Neural progenitor cell (in vitro differentiated cells): ENCODE data around the gene MPO. TPM values are rescaled to one million over a fixed set of nuclear protein-coding genes. Genes with fewer than 3 reads are reported as not detected.

ENCODE experiments used
- DNase-seq: peaks from one replicate; pipeline ENCODE4 v3.0.0-alpha.2; 2016; ENCODE audit warnings: low spot score
- H2AFZ ChIP-seq: fragments of 200-600 bp; sonication (generic); replicated peaks from 2 replicates; pipeline ENCODE4 v1.6.1; 2016; ENCODE audit warnings: antibody characterized with exemption
- H3F3A ChIP-seq: fragments of 200-600 bp; sonication (generic); 2 replicates; pipeline ENCODE4 v1.6.1; 2016; ENCODE audit warnings: antibody characterized with exemption, low read depth
- H3K27ac ChIP-seq: fragments of 200-600 bp; sonication (generic); 2 replicates; pipeline ENCODE4 v1.5.1; 2016; ENCODE audit warnings: mild to moderate bottlenecking
- H3K27me3 ChIP-seq: fragments of 200-600 bp; sonication (generic); 2 replicates; pipeline ENCODE4 v1.6.1; 2016; ENCODE audit warnings: mild to moderate bottlenecking, moderate library complexity
- H3K36me3 ChIP-seq: fragments of 200-600 bp; sonication (generic); 2 replicates; pipeline ENCODE4 v1.5.1; 2016
- H3K4me1 ChIP-seq: fragments of 200-600 bp; sonication (generic); 2 replicates; pipeline ENCODE4 v1.6.1; 2016; ENCODE audit warnings: mixed run types
- H3K4me2 ChIP-seq: fragments of 200-600 bp; sonication (generic); 2 replicates; pipeline ENCODE4 v1.6.1; 2016
- H3K4me3 ChIP-seq: fragments of 200-600 bp; sonication (generic); 2 replicates; pipeline ENCODE4 v1.5.1; 2016
- H3K79me2 ChIP-seq: fragments of 200-600 bp; sonication (generic); 2 replicates; pipeline ENCODE4 v1.6.1; 2016; ENCODE audit warnings: low read depth
- H3K9ac ChIP-seq: fragments of 200-600 bp; sonication (generic); 2 replicates; pipeline ENCODE4 v1.6.1; 2016
- H3K9me3 ChIP-seq: fragments of 200-600 bp; sonication (generic); 2 replicates; pipeline ENCODE4 v1.5.1; 2016; ENCODE audit warnings: low read depth
- H4K20me1 ChIP-seq: fragments of 200-600 bp; sonication (generic); 2 replicates; pipeline ENCODE4 v1.6.1; 2016; ENCODE audit warnings: low read depth
- H3K27ac Mint-ChIP-seq: 3 replicates; pipeline ENCODE4 v1.8.0; 2021; ENCODE audit warnings: mixed read lengths
- H3K27me3 Mint-ChIP-seq: 2 replicates; pipeline ENCODE4 v1.8.0; 2022; ENCODE audit warnings: low read depth, mild to moderate bottlenecking, inconsistent platforms, moderate library complexity, mixed read lengths; ENCODE audit not compliant: insufficient read depth
- H3K36me3 Mint-ChIP-seq: 3 replicates; pipeline ENCODE4 v1.8.0; 2021; ENCODE audit warnings: mixed read lengths
- H3K4me1 Mint-ChIP-seq: 3 replicates; pipeline ENCODE4 v1.8.0; 2021; ENCODE audit warnings: mixed read lengths
- H3K4me3 Mint-ChIP-seq: 3 replicates; pipeline ENCODE4 v1.8.0; 2021; ENCODE audit warnings: mild to moderate bottlenecking, moderate library complexity, mixed read lengths
- H3K9me3 Mint-ChIP-seq: 3 replicates; pipeline ENCODE4 v1.8.0; 2020; ENCODE audit warnings: mixed read lengths
- CTCF ChIP-seq: fragments of 200-600 bp; sonication (generic); IDR thresholded peaks from 2 replicates; pipeline ENCODE4 v1.5.1; 2017; ENCODE audit warnings: antibody characterized with exemption, mild to moderate bottlenecking
- EZH2 ChIP-seq: fragments of 200-600 bp; sonication (generic); IDR thresholded peaks from 2 replicates; pipeline ENCODE4 v1.6.1; 2017; ENCODE audit warnings: antibody characterized with exemption, mild to moderate bottlenecking, moderate library complexity
- EZH2phosphoT487 ChIP-seq: fragments of 200-600 bp; sonication (generic); IDR thresholded peaks from 2 replicates; pipeline ENCODE4 v1.6.1; 2017; ENCODE audit warnings: antibody characterized with exemption
- total RNA-seq: library from RNA; depleted of rRNA; stranded (reverse); fragments of >200 nt; gene quantifications from 2 replicates; pipeline ENCODE4 v1.2.3, GENCODE V29; 2015; ENCODE audit warnings: low replicate concordance

MPO gene
- total RNA-seq, 1 donor from 2014 or later = not detected

- Histone ChIP-seq H3K4me1 (no peaks in the 10 kb centered on the region), H3K9me3 (no peaks in the 10 kb centered on the region), H3K27me3 (no peaks in the 10 kb centered on the region), H4K20me1 (no peaks in the 10 kb centered on the region), H3K9ac (no peak overlapping the region), H3K36me3 (no peaks in the 10 kb centered on the region), H3K79me2 (no peaks in the 10 kb centered on the region), H3F3A (no peaks in the 10 kb centered on the region), H3K4me3 (no peak overlapping the region), H3K27ac (no peak overlapping the region), H2AFZ (no peak overlapping the region), H3K4me2 (no peak overlapping the region)
- TF ChIP-seq EZH2phosphoT487 (no peak), CTCF (no peak), EZH2 (no peak)
- H3K36me3 Mint-ChIP-seq = no peaks in the 10 kb centered on the region
- H3K4me3 Mint-ChIP-seq = no peak overlapping the region
- H3K27ac Mint-ChIP-seq = no peak overlapping the region
- peaks cover 6% of the 10 kb centered on the region for H3K27me3 Mint-ChIP-seq
- DNase-seq = no peak
- H3K4me1 Mint-ChIP-seq = no peaks in the 10 kb centered on the region
- H3K9me3 Mint-ChIP-seq = peaks cover 2% of the 10 kb centered on the region
Observed at GRCh38 chr17:58271216-58271931, 9.4 kb downstream of the MPO start.

GRCh38 chr17:58270476-58271215, 10.1 kb downstream of the MPO start:
- Histone ChIP-seq H3F3A (no peaks in the 10 kb centered on the region), H3K27me3 (no peaks in the 10 kb centered on the region), H3K79me2 (no peaks in the 10 kb centered on the region), H3K27ac (no peak overlapping the region), H3K36me3 (no peaks in the 10 kb centered on the region), H3K4me1 (no peaks in the 10 kb centered on the region), H4K20me1 (no peaks in the 10 kb centered on the region), H3K4me2 (no peak overlapping the region), H3K9me3 (no peaks in the 10 kb centered on the region), H3K4me3 (no peak overlapping the region), H3K9ac (no peak overlapping the region), H2AFZ (no peak overlapping the region)
- DNase-seq = no peak
- TF ChIP-seq EZH2phosphoT487 = no peak
- TF ChIP-seq CTCF = peak; percentile 32
- Mint-ChIP-seq H3K4me3 (no peak overlapping the region), H3K27ac (peak overlapping the region; percentile 13), H3K9me3 (peaks cover 2% of the 10 kb centered on the region), H3K4me1 (no peaks in the 10 kb centered on the region), H3K27me3 (peaks cover 6% of the 10 kb centered on the region), H3K36me3 (no peaks in the 10 kb centered on the region)

GRCh38 chr17:58269557-58270291, 11.0 kb downstream of the MPO start:
- Histone ChIP-seq H3K27me3 (peaks cover 7% of the 10 kb centered on the region), H3K4me2 (no peak overlapping the region), H3F3A (no peaks in the 10 kb centered on the region), H4K20me1 (no peaks in the 10 kb centered on the region), H3K9me3 (no peaks in the 10 kb centered on the region), H3K4me3 (no peak overlapping the region), H3K36me3 (no peaks in the 10 kb centered on the region), H3K27ac (no peak overlapping the region), H3K4me1 (no peaks in the 10 kb centered on the region), H3K9ac (no peak overlapping the region), H3K79me2 (no peaks in the 10 kb centered on the region), H2AFZ (no peak overlapping the region)
- Mint-ChIP-seq H3K4me1 (no peaks in the 10 kb centered on the region), H3K36me3 (no peaks in the 10 kb centered on the region), H3K27me3 (peaks cover 6% of the 10 kb centered on the region), H3K4me3 (no peak overlapping the region), H3K9me3 (peaks cover 2% of the 10 kb centered on the region), H3K27ac (no peak overlapping the region)
- TF ChIP-seq EZH2 = no peak
- TF ChIP-seq CTCF = no peak
- TF ChIP-seq EZH2phosphoT487 = no peak
- DNase-seq = no peak
